Kidney (tissue), 14 donors: ENCODE measurements around the gene PPP2R5E. TPM values are rescaled to one million over a fixed set of nuclear protein-coding genes. Genes with fewer than 3 reads are reported as not detected.

Experiments
- DNase-seq, 5 donors: peaks; one replicate each; pipeline ENCODE4 v3.0.0-alpha.2; 2013 to 2020
- FAIRE-seq: peaks from 2 replicates; lab custom pipeline; 2012; peaks lifted over from hg19 to GRCh38; lab: Jason Lieb, UNC
- H3K27ac ChIP-seq, 2 donors: one replicate each; pipeline ENCODE4 v1.7.0; 2013; ENCODE audit warnings: low read depth in 2 of 2, low read length in 2 of 2, inconsistent platforms in 1 of 2
- H3K27me3 ChIP-seq: one replicate; pipeline ENCODE4 v1.7.1; 2013; ENCODE audit warnings: low read length, inconsistent platforms; ENCODE audit not compliant: control insufficient read depth, insufficient read depth
- H3K36me3 ChIP-seq, 3 donors: one replicate each; pipeline versions ENCODE4 v1.7.0 to v1.7.1; 2013; ENCODE audit warnings: low read length in 3 of 3, control low read depth in 1 of 3, inconsistent platforms in 1 of 3; ENCODE audit not compliant: insufficient read depth in 3 of 3, control insufficient read depth in 2 of 3
- H3K4me1 ChIP-seq, 3 donors: one replicate each; pipeline versions ENCODE4 v1.7.0 to v1.7.1; 2013; ENCODE audit warnings: low read length in 3 of 3, inconsistent platforms in 1 of 3, low read depth in 1 of 3; ENCODE audit not compliant: control insufficient read depth in 2 of 3, insufficient read depth in 2 of 3
- H3K4me3 ChIP-seq, 3 donors: one replicate each; pipeline versions ENCODE4 v1.7.0 to v1.8.1; 2013; ENCODE audit warnings: low read length in 3 of 3, control low read depth in 1 of 3, inconsistent platforms in 1 of 3
- H3K9ac ChIP-seq, 3 donors: one replicate each; pipeline versions ENCODE4 v1.7.0 to v1.7.1; 2013; ENCODE audit warnings: low read length in 3 of 3, control low read depth in 1 of 3, inconsistent platforms in 1 of 3
- H3K9me3 ChIP-seq, 3 donors: one replicate each; pipeline versions ENCODE4 v1.7.0 to v1.7.1; 2013; ENCODE audit warnings: low read length in 3 of 3, control low read depth in 1 of 3, inconsistent platforms in 1 of 3; ENCODE audit not compliant: control insufficient read depth in 2 of 3, insufficient read depth in 1 of 3
- CTCF ChIP-seq: IDR thresholded peaks from 3 replicates; pipeline ENCODE4 v1.5.1; 2012; ENCODE audit warnings: mild to moderate bottlenecking, moderate library complexity, borderline replicate concordance; ENCODE audit not compliant: insufficient read depth; ENCODE audit errors: extremely low read depth
- intact Hi-C: fragments of 100-400 bp; cut with DNase I; formaldehyde crosslinking; loops from one replicate; pipeline ENCODE4 v1.11.1; 2022
- polyA plus RNA-seq: library from polyadenylated mRNA; stranded (reverse); fragments of 350-450 nt; fragmentation: Illumina TruSeq; extraction: RNeasy Lipid Tissue Mini Kit (QIAGEN cat#74804); gene quantifications from one replicate; pipeline ENCODE4 v1.2.3, GENCODE V29; 2014; ENCODE audit warnings: low read depth, low replicate concordance; ENCODE audit not compliant: insufficient read depth
- total RNA-seq: library from RNA; stranded (reverse); fragmentation: NEBNext Ultra II Directional; extraction: Animal tissue kit (Norgen Biotek cat#: 25700); gene quantifications from one replicate; pipeline ENCODE4 v1.2.1, GENCODE V29; 2021
- donor health status: control.
- donor health status: control.
- donor health status: control.
- donor health status: control.
- donor health status: control.
- donor health status: DM: yes; HTN: yes; CAD: no.
- donor health status: Normal renal cell carcinoma (clear cell type).

Gene PPP2R5E
- total and polyA plus RNA-seq, 2 donors from 2014 or later = 9.7 to 46.5 TPM

DNA sequence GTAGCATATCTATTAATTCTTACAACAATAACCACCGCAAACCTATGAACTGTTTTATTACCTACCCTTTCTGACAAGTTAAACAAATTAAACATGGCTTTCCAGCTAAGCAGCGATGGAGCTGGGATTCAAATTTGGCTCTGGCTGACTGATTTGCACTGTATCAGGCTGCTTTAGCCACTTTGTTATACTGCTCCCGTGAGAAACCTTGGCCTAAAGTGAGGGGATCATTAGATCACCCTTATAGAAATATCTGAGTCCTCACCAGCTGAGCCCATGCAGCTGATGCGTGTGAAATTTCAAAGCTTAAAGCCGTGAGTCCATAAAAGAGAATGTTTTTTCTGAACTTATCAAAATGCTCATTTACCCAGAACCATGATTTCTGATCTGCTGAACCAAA is 216.3 kb downstream of the PPP2R5E start:
- no peaks in the 10 kb centered on the region for H3K36me3 ChIP-seq
- intact Hi-C loops = no loop called here
- no peak overlapping the region for H3K9ac ChIP-seq
- no peaks in the 10 kb centered on the region for H3K27me3 ChIP-seq
- H3K9me3 ChIP-seq = no peaks in the 10 kb centered on the region
- FAIRE-seq = no peak
- no peak for DNase-seq
- TF ChIP-seq CTCF = no peak
- H3K4me1 ChIP-seq = no peaks in the 10 kb centered on the region
- H3K27ac ChIP-seq = no peak overlapping the region
- no peak overlapping the region for H3K4me3 ChIP-seq

GRCh38 chr14:63322897-63323573 is 220.1 kb downstream of the PPP2R5E start:
- Histone ChIP-seq H3K27ac (no peak overlapping the region), H3K9ac (no peak overlapping the region), H3K9me3 (no peaks in the 10 kb centered on the region), H3K4me1 (no peaks in the 10 kb centered on the region), H3K4me3 (no peak overlapping the region), H3K27me3 (no peaks in the 10 kb centered on the region), H3K36me3 (no peaks in the 10 kb centered on the region)
- intact Hi-C loops = no loop called here
- FAIRE-seq = no peak
- no peak for DNase-seq
- TF ChIP-seq CTCF = no peak

- no peak overlapping the region for H3K27ac ChIP-seq
- FAIRE-seq (no peak), DNase-seq (no peak)
- H3K27me3 ChIP-seq = no peaks in the 10 kb centered on the region
- H3K4me1 ChIP-seq = no peaks in the 10 kb centered on the region
- TF ChIP-seq CTCF = no peak
- no peaks in the 10 kb centered on the region for H3K9me3 ChIP-seq
- intact Hi-C loops = no loop called here
- H3K36me3 ChIP-seq = no peaks in the 10 kb centered on the region
- H3K4me3 ChIP-seq = no peak overlapping the region
- no peak overlapping the region for H3K9ac ChIP-seq
These were observed 220.7 kb downstream of the PPP2R5E start for GRCh38 chr14:63322472-63322871.

Other genes starting within 250 kb of the PPP2R5E start
- gene GPHB5, start 224.4 kb downstream of the PPP2R5E start, total RNA-seq = not detected
- not detected for gene GPHB5, start 224.4 kb downstream of the PPP2R5E start, polyA plus RNA-seq
- gene WDR89, start 98.5 kb upstream of the PPP2R5E start, total RNA-seq = 15.7 TPM
- 10.8 TPM for gene WDR89, start 98.5 kb upstream of the PPP2R5E start, polyA plus RNA-seq
- 20.9 TPM for gene SGPP1, start 184.7 kb upstream of the PPP2R5E start, total RNA-seq
- 24.0 TPM for gene SGPP1, start 184.7 kb upstream of the PPP2R5E start, polyA plus RNA-seq